Body of pancreas (tissue), 4 donors: ENCODE measurements around the gene INIP.

Source experiments
- POLR2A ChIP-seq, 3 donors: fragments of 450-650 bp; IDR thresholded peaks; one replicate each; pipeline ENCODE4 v1.6.1; 2016; ENCODE audit warnings: antibody characterized with exemption in 3 of 3, mild to moderate bottlenecking in 2 of 3
- TF ChIP-seq, protein P1 (sequence below), 7 experiments: fragments of 450-650 bp in 4 of 7; fragments of 200-600 bp in 3 of 7; sonication (generic) in 3 of 7; IDR thresholded peaks; one replicate each; pipeline ENCODE4 v1.5.1; 2016 to 2019; ENCODE audit warnings: antibody characterized with exemption in 7 of 7

DNA sequence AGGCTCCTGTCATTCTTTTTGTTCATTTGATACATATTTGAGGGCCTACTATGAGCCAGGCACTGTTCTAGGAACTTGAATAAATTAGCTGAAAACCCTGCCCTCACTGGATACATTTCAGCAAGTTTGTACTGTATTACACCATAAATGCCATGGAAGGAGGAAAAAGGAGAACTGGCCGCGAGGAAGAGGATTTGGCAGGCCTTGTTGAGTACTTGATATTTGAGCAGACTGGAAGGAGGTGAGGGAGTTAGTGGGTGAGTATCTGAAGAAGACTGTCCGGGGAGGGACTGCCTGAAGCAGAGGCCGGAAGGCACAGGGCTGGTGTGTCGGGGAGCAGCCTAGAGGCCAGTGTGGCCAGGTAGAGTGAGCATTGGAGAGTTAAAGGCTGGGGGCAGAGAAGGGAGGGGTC, 37.1 kb upstream of the INIP start:
- TF ChIP-seq POLR2A (IDR thresholded peaks at IDR 0.05): no peak
- TF ChIP-seq, protein P1, sequence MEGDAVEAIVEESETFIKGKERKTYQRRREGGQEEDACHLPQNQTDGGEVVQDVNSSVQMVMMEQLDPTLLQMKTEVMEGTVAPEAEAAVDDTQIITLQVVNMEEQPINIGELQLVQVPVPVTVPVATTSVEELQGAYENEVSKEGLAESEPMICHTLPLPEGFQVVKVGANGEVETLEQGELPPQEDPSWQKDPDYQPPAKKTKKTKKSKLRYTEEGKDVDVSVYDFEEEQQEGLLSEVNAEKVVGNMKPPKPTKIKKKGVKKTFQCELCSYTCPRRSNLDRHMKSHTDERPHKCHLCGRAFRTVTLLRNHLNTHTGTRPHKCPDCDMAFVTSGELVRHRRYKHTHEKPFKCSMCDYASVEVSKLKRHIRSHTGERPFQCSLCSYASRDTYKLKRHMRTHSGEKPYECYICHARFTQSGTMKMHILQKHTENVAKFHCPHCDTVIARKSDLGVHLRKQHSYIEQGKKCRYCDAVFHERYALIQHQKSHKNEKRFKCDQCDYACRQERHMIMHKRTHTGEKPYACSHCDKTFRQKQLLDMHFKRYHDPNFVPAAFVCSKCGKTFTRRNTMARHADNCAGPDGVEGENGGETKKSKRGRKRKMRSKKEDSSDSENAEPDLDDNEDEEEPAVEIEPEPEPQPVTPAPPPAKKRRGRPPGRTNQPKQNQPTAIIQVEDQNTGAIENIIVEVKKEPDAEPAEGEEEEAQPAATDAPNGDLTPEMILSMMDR (IDR thresholded peaks at IDR 0.05): no peak
